ENCODE data around the gene EPS8L1.
A peak's percentile ranks its signal among the peaks of the same experiment; 100 is the strongest.
"Not testable (repeated sequence)": the region's sequence is repeated elsewhere in the genome, so short reads cannot be mapped to it uniquely, and the experiment has no call there.

Gene EPS8L1

DNA sequence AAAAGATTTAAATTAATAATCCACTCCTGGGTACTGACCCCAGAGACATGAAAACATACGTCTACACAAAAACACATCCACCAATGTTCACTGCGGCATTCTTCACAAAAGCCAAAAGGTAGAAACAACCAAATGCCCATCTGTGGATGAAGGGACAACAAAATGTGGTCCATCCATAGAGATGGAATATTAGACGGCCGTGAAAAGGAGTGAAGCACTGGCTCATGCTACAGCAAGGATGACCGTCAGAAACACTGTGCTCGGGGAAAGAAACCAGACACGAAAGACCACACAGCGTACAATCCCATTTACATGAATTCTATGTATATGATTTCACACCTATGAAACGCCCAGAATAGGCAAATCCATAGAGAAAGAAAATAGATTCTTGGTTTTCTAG lies 18.8 kb upstream of the EPS8L1 start:
- Histone ChIP-seq H3K36me3 (ENCODE audit: control insufficient read depth, low read depth, low read length) (peaks cover 10% of the 10 kb centered on the region), H3K4me1 (ENCODE audit: control insufficient read depth, low read depth, low read length) (no peaks in the 10 kb centered on the region), H3K9ac (ENCODE audit: low read length) (no peak overlapping the region), H3K9me3 (ENCODE audit: control insufficient read depth, low read depth, low read length) (no peaks in the 10 kb centered on the region), H3K4me3 (ENCODE audit: low read length) (no peak overlapping the region), H3K27ac (ENCODE audit: low read length) (no peak overlapping the region), H3K27me3 (ENCODE audit: control insufficient read depth, insufficient read depth, low read length) (no peaks in the 10 kb centered on the region)

DNA sequence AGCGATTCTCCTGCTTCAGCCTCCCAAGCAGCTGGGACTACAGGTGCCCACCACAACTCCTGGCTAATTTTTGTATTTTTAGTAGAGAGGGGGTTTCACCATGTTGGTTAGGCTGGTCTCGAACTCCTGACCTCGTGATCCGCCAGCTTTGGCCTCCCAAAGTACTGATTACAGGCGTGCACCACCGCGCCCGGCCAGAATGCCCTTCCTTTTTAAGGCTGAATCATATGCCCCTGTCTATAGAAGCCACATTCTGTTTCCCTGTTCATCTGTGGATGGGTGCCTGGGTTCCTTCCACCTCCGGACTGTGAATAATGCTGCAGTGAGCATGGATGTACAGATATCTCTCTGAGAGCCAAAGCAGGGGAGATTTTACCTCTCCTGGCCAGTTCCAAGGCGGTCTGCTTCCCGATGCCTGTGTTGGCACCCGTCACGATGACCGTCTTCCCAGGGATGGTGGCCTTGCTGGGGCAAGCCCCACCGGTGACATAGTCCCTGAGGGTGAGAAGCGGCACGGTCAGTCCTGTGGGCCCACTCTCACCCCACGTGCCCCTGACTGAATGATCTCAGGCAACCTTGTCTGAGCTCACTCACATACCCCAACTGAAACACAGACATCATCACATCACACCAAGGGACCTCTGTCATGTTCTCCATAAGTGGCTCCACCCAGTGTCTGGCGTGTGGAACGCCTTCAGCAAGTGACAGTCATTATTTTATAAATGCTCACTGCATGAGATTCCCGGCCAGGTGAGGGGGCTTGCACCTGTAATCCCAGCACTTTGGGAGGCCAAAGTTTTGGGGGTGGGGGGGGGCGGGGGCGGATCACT lies 16.7 kb upstream of the EPS8L1 start:
- Histone ChIP-seq H3K9ac (ENCODE audit: low read length) (no peak overlapping the region), H3K27ac (ENCODE audit: low read length) (no peak overlapping the region), H3K4me1 (ENCODE audit: control insufficient read depth, low read depth, low read length) (no peaks in the 10 kb centered on the region), H3K4me3 (ENCODE audit: low read length) (no peak overlapping the region), H3K27me3 (ENCODE audit: control insufficient read depth, insufficient read depth, low read length) (peaks cover 5% of the 10 kb centered on the region), H3K9me3 (ENCODE audit: control insufficient read depth, low read depth, low read length) (no peaks in the 10 kb centered on the region), H3K36me3 (ENCODE audit: control insufficient read depth, low read depth, low read length) (peaks cover 8% of the 10 kb centered on the region)

DNA sequence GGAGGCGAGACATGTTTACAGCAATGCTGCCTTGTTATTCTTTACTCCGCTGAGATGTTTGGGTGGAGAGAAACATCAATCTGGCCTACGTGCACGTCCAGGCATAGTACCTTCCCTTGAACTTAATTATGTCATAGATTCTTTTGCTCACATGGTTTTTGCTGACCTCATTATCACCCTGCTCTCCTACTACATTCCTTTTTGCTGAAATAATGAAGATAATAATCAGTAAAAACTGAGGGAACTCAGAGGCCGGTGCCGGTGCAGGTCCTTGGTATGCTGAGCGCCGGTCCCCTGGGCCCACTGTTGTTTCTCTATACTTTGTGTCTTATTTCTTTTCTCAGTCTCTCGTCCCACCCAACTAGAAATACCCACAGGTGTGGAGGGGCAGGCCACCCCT lies 15.4 kb upstream of the EPS8L1 start:
- H3K9me3 ChIP-seq (ENCODE audit: control insufficient read depth, low read depth, low read length); H3K36me3 ChIP-seq (ENCODE audit: control insufficient read depth, low read depth, low read length); H3K27ac ChIP-seq (ENCODE audit: low read length); H3K4me3 ChIP-seq (ENCODE audit: low read length); H3K9ac ChIP-seq (ENCODE audit: low read length); H3K4me1 ChIP-seq (ENCODE audit: control insufficient read depth, low read depth, low read length): not testable (repeated sequence)
- H3K27me3 ChIP-seq (ENCODE audit: control insufficient read depth, insufficient read depth, low read length): peaks cover 18% of the 10 kb centered on the region

DNA sequence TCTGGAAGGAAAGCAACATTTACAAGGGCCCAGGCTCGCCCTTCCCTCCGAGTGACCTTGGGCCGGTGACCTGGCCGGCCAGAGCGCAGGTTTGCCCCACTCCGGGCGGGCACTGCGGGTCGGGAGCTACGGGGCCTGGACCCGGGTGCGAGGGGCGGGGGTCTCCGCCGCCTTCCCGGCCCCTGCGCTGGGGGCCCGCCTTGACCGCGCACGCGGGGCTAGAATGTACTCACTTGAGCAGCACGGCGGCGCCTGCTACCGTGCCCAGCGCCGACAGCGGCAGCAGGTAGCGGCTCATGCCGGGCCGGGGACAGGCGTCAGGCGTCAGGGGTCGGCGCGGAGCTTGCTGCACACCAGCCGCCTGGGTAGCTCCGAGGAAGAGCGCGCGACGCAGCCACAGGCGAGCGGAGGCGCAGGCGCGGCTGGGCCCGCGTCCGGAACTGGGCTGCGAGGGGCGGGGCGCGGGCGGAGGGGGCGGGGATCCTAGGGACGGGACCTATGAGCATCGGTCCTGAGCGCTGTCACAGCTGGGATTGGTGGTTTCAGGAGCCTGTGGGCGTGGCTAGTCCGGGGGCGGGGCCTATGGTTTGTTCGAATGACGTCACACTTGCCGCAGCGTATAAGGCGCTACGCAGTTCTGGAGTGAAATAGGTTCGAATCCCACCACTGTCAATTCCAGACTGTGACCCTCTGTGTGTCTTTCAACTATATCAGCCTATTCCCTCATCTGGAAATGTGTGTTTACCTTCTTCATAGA lies 12.8 kb upstream of the EPS8L1 start, which contains the start of gene RDH13:
RDH13 (minus strand) TSS at position 414 of the 757 bp plus-strand sequence; CDS start at position 298, 116 bp downstream.
- no peak within 1 kb of the TSS for H3K27ac ChIP-seq (ENCODE audit: low read length)
- H3K4me3 ChIP-seq (ENCODE audit: low read length): peak within 1 kb of the TSS; percentile 60
- H3K27me3 ChIP-seq (ENCODE audit: control insufficient read depth, insufficient read depth, low read length): peaks cover 45% of the 10 kb centered on the region
- no peaks in the 10 kb centered on the region for H3K36me3 ChIP-seq (ENCODE audit: control insufficient read depth, low read depth, low read length)
- H3K9me3 ChIP-seq (ENCODE audit: control insufficient read depth, low read depth, low read length): no peaks in the 10 kb centered on the region
- peak within 1 kb of the TSS; percentile 51 for H3K9ac ChIP-seq (ENCODE audit: low read length)
- no peaks in the 10 kb centered on the region for H3K4me1 ChIP-seq (ENCODE audit: control insufficient read depth, low read depth, low read length)

DNA sequence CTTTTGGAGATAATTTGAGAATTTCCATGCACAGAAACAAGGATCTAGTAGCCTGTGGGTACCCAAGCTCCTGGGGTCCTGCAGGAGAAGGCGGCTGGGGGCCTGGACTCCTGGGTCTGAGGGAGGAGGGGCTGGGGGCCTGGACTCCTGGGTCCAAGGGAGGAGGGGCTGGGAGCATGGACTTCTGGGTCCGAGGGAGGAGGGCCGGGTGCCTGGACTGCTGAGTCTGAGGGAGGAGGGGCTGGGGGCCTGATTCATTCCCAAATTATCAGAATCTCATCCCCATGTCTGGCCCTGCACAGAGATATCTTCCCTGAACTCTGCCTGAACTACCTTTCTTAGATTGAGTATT lies 12.2 kb upstream of the EPS8L1 start:
- Histone ChIP-seq H3K4me1 (ENCODE audit: control insufficient read depth, low read depth, low read length) (no peaks in the 10 kb centered on the region), H3K9ac (ENCODE audit: low read length) (no peak overlapping the region), H3K4me3 (ENCODE audit: low read length) (no peak overlapping the region), H3K27ac (ENCODE audit: low read length) (no peak overlapping the region), H3K36me3 (ENCODE audit: control insufficient read depth, low read depth, low read length) (no peaks in the 10 kb centered on the region), H3K9me3 (ENCODE audit: control insufficient read depth, low read depth, low read length) (no peaks in the 10 kb centered on the region), H3K27me3 (ENCODE audit: control insufficient read depth, insufficient read depth, low read length) (peaks cover 49% of the 10 kb centered on the region)

DNA sequence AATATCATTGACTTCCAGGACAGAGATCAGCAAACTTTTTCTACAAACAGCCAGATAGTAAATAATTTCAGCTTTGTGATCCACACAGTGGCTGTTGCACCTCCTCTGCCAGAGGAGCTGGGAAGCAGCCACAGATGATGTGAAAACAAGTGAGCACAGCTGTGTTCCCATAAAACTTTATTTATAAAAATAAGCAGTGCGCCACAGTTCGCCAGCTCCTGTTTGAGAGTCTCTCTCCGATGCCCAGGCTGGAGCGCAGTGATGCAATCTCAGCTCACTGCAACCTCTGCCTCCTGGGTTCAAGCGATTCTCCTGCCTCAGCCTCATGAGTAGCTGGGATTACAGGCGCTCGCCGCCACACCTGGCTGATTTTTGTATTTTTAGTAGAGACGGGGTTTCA lies 10.2 kb upstream of the EPS8L1 start:
- H3K4me1 ChIP-seq (ENCODE audit: control insufficient read depth, low read depth, low read length); H3K27ac ChIP-seq (ENCODE audit: low read length); H3K4me3 ChIP-seq (ENCODE audit: low read length); H3K9ac ChIP-seq (ENCODE audit: low read length); H3K36me3 ChIP-seq (ENCODE audit: control insufficient read depth, low read depth, low read length); H3K9me3 ChIP-seq (ENCODE audit: control insufficient read depth, low read depth, low read length): not testable (repeated sequence)
- H3K27me3 ChIP-seq (ENCODE audit: control insufficient read depth, insufficient read depth, low read length): peaks cover 66% of the 10 kb centered on the region

DNA sequence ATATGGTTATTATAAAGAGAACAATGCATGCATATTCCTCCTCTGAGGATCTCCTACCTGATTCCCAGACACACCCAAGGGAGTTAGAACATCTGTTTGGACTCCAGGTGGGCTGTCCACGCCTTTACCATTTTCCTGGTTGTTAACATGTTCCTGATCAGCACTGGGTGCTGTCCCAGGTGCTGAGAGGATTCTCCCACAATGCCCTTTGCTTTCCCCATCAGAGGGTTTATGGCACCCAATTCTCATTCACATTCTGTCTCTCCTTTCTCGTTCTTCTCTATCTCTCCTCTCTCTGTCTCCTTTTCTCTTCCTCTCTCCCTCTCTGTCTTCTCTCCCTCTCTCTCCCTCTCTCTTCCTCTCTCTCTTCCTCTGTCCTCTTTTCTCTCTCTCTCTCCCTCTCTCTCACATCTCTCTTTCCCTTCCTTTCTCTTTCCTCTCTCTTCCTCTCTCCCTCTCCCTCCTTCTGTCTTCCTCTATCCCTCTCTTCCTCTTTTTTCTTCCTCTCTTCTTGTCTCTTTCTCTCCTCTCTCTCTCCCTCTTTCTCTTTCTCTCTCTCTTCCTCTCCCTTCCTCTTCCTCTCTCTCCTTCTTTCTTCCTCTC lies 9.5 kb upstream of the EPS8L1 start:
- Histone ChIP-seq H3K4me3 (ENCODE audit: low read length) (no peak overlapping the region), H3K9ac (ENCODE audit: low read length) (no peak overlapping the region), H3K4me1 (ENCODE audit: control insufficient read depth, low read depth, low read length) (peaks cover 7% of the 10 kb centered on the region), H3K36me3 (ENCODE audit: control insufficient read depth, low read depth, low read length) (no peaks in the 10 kb centered on the region), H3K27ac (ENCODE audit: low read length) (no peak overlapping the region), H3K9me3 (ENCODE audit: control insufficient read depth, low read depth, low read length) (no peaks in the 10 kb centered on the region), H3K27me3 (ENCODE audit: control insufficient read depth, insufficient read depth, low read length) (peaks cover 73% of the 10 kb centered on the region)

DNA sequence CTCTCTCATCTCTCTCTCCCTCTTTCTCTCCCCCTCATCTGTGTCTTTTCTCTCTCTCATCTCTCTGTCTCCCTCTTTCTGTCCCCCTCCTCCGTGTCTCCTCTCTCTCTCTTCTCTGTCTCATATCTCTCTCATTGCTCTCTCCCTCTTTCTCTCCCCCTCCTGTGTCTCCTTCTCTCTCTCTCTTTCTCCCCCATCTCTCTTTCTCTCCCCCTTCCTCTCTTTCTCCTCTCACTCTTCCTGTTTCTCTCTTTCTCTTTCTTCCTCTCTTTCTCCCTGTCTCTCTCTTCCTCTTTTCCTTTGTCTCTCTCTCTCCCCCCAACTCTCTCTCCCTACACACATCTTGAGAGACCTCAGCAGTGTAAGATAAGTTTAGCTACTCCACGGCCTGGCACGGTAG lies 7.8 kb upstream of the EPS8L1 start:
- H3K9ac ChIP-seq (ENCODE audit: low read length): no peak overlapping the region
- H3K9me3 ChIP-seq (ENCODE audit: control insufficient read depth, low read depth, low read length): no peaks in the 10 kb centered on the region
- peaks cover 89% of the 10 kb centered on the region for H3K27me3 ChIP-seq (ENCODE audit: control insufficient read depth, insufficient read depth, low read length)
- peaks cover 7% of the 10 kb centered on the region for H3K4me1 ChIP-seq (ENCODE audit: control insufficient read depth, low read depth, low read length)
- no peak overlapping the region for H3K4me3 ChIP-seq (ENCODE audit: low read length)
- no peaks in the 10 kb centered on the region for H3K36me3 ChIP-seq (ENCODE audit: control insufficient read depth, low read depth, low read length)
- H3K27ac ChIP-seq (ENCODE audit: low read length): no peak overlapping the region

DNA sequence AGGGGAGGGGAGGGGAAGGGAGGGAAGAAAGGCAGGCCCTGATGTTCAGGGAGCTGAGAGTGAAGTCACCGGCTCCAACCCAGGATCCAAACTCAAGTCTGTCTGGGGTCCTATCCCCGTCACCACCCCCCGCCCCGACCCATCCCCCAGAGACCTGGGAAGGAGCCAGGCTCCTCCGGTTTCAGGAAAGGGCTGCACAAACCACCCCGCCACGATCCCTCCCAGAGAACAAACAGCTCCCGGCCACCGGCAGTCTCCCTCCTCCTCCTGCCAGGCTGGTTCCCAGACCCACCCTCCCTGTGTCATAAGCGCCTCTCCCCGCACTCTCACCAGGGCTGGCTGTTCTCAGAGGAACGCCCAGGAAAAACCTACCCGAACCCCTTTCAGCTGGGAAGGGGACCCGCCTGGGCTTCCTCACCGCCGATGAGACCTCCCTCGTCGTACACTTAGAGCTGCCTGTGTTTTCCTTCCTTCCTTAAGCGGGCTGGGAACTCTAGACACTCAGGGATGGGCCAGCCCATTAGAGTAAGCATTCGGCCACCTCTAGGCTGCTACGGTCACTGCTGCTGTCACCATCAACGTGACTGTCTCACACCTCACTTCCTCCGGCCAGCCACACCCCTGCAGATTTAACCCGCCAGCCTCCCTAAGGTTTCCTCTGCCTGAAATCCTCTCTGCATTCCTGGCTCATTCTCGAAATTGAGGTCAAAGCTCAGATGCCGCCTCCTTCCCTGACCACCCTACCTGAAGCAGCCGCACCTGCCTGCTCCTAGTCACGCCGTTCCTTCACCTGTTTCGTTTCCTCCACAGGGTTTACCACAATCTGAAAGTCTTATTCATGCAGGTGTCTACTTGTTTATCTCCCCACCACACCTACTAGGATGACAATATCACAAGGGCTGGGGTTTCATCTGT lies 6.5 kb upstream of the EPS8L1 start:
- no peaks in the 10 kb centered on the region for H3K9me3 ChIP-seq (ENCODE audit: control insufficient read depth, low read depth, low read length)
- peak overlapping the region; percentile 66 for H3K4me3 ChIP-seq (ENCODE audit: low read length)
- H3K36me3 ChIP-seq (ENCODE audit: control insufficient read depth, low read depth, low read length): no peaks in the 10 kb centered on the region
- no peak overlapping the region for H3K27ac ChIP-seq (ENCODE audit: low read length)
- no peak overlapping the region for H3K9ac ChIP-seq (ENCODE audit: low read length)
- H3K4me1 ChIP-seq (ENCODE audit: control insufficient read depth, low read depth, low read length): peaks cover 7% of the 10 kb centered on the region
- H3K27me3 ChIP-seq (ENCODE audit: control insufficient read depth, insufficient read depth, low read length): peaks cover 94% of the 10 kb centered on the region

DNA sequence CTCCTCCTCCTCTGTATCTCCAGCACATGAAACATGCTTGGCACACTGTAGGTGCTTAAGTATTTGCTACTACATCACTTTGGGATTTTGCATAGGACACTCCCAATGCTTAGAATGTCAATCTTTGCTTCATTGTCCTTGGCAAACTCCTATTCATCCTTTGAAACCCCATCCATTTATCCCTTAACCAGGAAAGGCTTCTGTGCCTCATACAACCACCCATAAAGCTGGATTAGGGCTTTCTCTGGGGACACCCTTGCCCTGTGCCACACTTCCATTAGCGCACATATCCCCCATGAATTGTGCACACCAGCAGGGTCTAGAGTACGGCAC lies 5.8 kb upstream of the EPS8L1 start:
- no peak overlapping the region for H3K27ac ChIP-seq (ENCODE audit: low read length)

More for the DNA sequence above, 5.8 kb upstream of the EPS8L1 start:
- no peak overlapping the region for H3K9ac ChIP-seq (ENCODE audit: low read length)
- no peaks in the 10 kb centered on the region for H3K36me3 ChIP-seq (ENCODE audit: control insufficient read depth, low read depth, low read length)
- peaks cover 91% of the 10 kb centered on the region for H3K27me3 ChIP-seq (ENCODE audit: control insufficient read depth, insufficient read depth, low read length)
- peaks cover 7% of the 10 kb centered on the region for H3K4me1 ChIP-seq (ENCODE audit: control insufficient read depth, low read depth, low read length)
- H3K9me3 ChIP-seq (ENCODE audit: control insufficient read depth, low read depth, low read length): no peaks in the 10 kb centered on the region
- H3K4me3 ChIP-seq (ENCODE audit: low read length): peak overlapping the region; percentile 66
